Upper lobe of right lung (tissue), 1 donor: Measurements from ENCODE around the gene PPP1R11. TPM values are rescaled to one million over a fixed set of nuclear protein-coding genes. Genes with fewer than 3 reads are reported as not detected.
"Not testable (repeated sequence)": the region's sequence is repeated elsewhere in the genome, so short reads cannot be mapped to it uniquely, and the experiment has no call there.

Source experiments
- ATAC-seq: fragments of 200-7000 bp; cut with Tn5 transposase; one replicate; pipeline ENCODE4 v1.9.1; 2020; ENCODE audit warnings: mild to moderate bottlenecking, moderate library complexity
- DNase-seq: peaks from one replicate; pipeline ENCODE4 v3.0.0-alpha.2; 2020
- H3K27ac ChIP-seq: fragments of 200-600 bp; one replicate; pipeline ENCODE4 v1.8.0; 2022
- H3K27me3 ChIP-seq: fragments of 200-600 bp; one replicate; pipeline ENCODE4 v1.8.0; 2022; ENCODE audit warnings: mild to moderate bottlenecking
- H3K36me3 ChIP-seq: fragments of 200-600 bp; one replicate; pipeline ENCODE4 v1.8.0; 2022
- H3K4me1 ChIP-seq: fragments of 200-600 bp; one replicate; pipeline ENCODE4 v1.8.0; 2022
- H3K4me3 ChIP-seq: fragments of 200-600 bp; one replicate; pipeline ENCODE4 v1.8.0; 2022; ENCODE audit warnings: mild to moderate bottlenecking
- H3K9me3 ChIP-seq: fragments of 200-600 bp; one replicate; pipeline ENCODE4 v1.8.0; 2022
- intact Hi-C: fragments of 100-400 bp; cut with DNase I; formaldehyde crosslinking; loops from one replicate; pipeline ENCODE4 v1.11.0; 2022
- long read RNA-seq: library from polyadenylated mRNA; unstranded; transcript quantifications from one replicate; pipeline ENCODE4 v2.0.0, GENCODE V29; 2021
- total RNA-seq: library from RNA; stranded (reverse); fragmentation: NEBNext Ultra II Directional; extraction: Animal tissue kit (Norgen Biotek cat#: 25700); gene quantifications from one replicate; pipeline ENCODE4 v1.2.1, GENCODE V29; 2021
- TF ChIP-seq, protein P1 (sequence below): fragments of 200-600 bp; IDR thresholded peaks from one replicate; pipeline ENCODE4 v1.8.0; 2022; ENCODE audit warnings: antibody characterized with exemption
- donor health status: DM: no; HTN: yes; CAD: no; lungs with severe emphysema.

Gene PPP1R11, protein sequence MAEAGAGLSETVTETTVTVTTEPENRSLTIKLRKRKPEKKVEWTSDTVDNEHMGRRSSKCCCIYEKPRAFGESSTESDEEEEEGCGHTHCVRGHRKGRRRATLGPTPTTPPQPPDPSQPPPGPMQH
- 62.6 TPM for total RNA-seq
- long read RNA-seq, transcript PPP1R11-205 (3 exons, 1,731 nt) = major isoform, 117 of 130 reads
- long read RNA-seq, partial matches to known transcripts = 4 of 130 reads
- long read RNA-seq, other reads (novel, unspliced or antisense) = 3 of 130 reads

DNA sequence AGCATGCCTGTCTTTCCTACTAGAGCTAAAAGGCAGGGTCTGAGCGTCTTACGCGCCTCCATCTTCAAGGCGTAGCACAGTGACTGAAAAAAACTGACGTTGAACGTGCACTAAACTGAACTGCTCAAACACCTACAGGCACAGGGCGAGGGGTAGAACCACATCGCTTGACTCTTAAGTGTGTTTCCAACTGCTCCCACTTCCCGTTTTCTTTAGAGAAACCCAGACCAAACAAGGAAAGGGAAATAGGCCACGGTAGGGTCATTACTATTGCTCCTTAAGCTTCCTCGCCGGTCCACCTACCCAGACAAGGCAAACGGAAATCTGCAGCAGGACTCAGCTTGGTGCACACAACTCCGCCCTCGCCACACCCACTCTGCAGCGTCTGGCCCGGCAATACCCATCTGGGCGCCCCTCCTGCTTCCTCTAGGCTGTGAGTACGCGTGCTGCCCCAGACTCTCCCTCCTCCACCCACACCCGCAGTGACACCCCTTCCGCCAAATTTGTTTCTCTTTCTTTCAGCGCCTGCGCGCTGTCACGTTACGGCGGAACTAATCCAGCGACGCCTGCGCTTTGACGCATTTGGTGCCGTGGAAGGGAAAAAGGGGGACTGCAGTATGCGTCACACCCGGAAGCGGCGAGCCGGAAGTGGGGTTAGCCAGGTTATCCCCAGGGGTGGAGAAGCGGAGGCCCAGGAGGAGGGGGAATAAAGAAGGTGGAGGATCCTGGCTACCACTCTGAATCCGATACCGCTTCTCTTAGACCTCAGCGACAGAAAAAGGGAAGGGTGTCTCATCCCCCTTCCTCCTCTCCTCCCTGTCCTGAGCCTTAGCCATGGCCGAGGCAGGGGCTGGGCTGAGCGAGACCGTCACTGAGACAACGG, at the start of gene PPP1R11:
Gene PPP1R11, plus strand, starts transcription at position 622 of the 883 bp plus-strand sequence. Its CDS starts 213 bp downstream, at position 835.
- TF ChIP-seq, protein P1, sequence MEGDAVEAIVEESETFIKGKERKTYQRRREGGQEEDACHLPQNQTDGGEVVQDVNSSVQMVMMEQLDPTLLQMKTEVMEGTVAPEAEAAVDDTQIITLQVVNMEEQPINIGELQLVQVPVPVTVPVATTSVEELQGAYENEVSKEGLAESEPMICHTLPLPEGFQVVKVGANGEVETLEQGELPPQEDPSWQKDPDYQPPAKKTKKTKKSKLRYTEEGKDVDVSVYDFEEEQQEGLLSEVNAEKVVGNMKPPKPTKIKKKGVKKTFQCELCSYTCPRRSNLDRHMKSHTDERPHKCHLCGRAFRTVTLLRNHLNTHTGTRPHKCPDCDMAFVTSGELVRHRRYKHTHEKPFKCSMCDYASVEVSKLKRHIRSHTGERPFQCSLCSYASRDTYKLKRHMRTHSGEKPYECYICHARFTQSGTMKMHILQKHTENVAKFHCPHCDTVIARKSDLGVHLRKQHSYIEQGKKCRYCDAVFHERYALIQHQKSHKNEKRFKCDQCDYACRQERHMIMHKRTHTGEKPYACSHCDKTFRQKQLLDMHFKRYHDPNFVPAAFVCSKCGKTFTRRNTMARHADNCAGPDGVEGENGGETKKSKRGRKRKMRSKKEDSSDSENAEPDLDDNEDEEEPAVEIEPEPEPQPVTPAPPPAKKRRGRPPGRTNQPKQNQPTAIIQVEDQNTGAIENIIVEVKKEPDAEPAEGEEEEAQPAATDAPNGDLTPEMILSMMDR = no peak
- peak; percentile 99 for ATAC-seq
- peaks cover 24% of the 10 kb centered on the region for H3K4me1 ChIP-seq
- peak within 1 kb of the TSS; percentile 73 for H3K4me3 ChIP-seq
- peaks cover 4% of the 10 kb centered on the region for H3K27me3 ChIP-seq
- H3K9me3 ChIP-seq = no peaks in the 10 kb centered on the region
- peaks cover 10% of the 10 kb centered on the region for H3K36me3 ChIP-seq
- DNase-seq = peak; percentile 99
- H3K27ac ChIP-seq = peak within 1 kb of the TSS; percentile 88
- intact Hi-C loops = no loop called here

DNA sequence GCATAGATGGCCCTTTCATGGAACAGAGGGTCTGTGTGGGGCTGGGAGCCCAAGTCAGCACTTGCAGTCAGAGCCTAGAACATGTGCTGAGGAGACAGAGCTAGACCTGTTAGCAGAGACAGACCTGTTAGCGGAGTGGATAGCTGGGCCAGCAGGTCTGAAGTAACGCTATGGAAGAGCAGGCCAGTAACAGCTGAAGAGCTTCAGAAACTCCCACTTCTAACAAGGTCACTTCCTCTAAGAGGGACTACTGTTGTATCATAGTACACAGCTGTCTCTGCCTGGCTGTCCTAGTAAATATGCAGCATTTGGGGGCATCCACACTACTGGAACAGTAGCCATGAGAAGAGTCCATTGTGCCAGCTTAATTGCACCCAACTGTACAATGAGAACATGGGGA, 47.2 kb upstream of the PPP1R11 start:
- Histone ChIP-seq H3K9me3 (no peaks in the 10 kb centered on the region), H3K27ac (no peak overlapping the region), H3K4me3 (no peak overlapping the region), H3K27me3 (no peaks in the 10 kb centered on the region), H3K4me1 (no peaks in the 10 kb centered on the region), H3K36me3 (no peaks in the 10 kb centered on the region)
- ATAC-seq (peak; percentile 67), DNase-seq (no peak)
- intact Hi-C loops = no loop called here
- TF ChIP-seq, protein P1 = no peak

DNA sequence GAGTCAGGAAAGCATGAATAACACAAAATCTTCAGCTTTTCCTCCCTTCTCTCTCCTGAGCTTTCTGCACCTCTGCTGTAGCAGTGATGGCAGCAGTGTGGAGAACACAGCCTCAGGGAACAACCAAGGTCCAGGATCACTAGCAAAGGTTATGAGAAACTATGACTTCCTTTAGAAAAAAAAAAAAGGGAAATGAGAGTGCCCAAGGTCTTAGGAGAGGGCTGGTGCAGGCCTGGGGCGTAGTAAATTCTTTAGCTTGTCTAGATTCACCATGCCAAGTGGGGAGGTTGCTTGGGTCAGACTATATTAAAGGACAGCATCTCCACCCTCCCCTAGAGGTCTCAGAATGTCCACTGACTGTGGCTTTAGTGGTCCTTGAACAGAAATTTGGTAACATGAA, 46.4 kb upstream of the PPP1R11 start:
- H3K36me3 ChIP-seq = no peaks in the 10 kb centered on the region
- H3K9me3 ChIP-seq = no peaks in the 10 kb centered on the region
- TF ChIP-seq, protein P1 = no peak
- intact Hi-C loops = no loop called here
- H3K27me3 ChIP-seq = no peaks in the 10 kb centered on the region
- no peak overlapping the region for H3K27ac ChIP-seq
- ATAC-seq (peak; percentile 47), DNase-seq (no peak)
- H3K4me1 ChIP-seq = no peaks in the 10 kb centered on the region
- no peak overlapping the region for H3K4me3 ChIP-seq

DNA sequence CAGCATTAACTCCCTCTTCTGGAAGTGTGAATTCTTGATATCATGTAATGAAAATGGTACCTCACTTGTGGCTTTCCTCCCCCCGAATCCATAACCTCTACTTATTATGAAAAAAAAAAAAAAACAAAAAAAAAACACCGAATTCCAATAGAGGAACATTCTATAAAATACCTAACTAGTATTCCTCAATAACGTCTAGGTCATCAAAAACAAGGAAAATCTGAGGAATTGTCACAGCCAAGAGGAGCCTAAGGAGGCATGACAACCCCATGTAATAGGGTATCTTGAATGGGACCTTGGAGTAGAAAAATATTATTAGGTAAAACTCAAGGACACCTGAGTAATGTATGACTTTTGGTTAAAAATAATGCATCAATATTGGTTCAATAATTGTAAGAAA, 44.8 kb upstream of the PPP1R11 start:
- DNase-seq (no peak), ATAC-seq (no peak)
- no peak overlapping the region for H3K4me3 ChIP-seq
- no peaks in the 10 kb centered on the region for H3K9me3 ChIP-seq
- no peaks in the 10 kb centered on the region for H3K4me1 ChIP-seq
- H3K27ac ChIP-seq = no peak overlapping the region
- intact Hi-C loops = no loop called here
- TF ChIP-seq, protein P1 = no peak
- H3K27me3 ChIP-seq = no peaks in the 10 kb centered on the region
- H3K36me3 ChIP-seq = no peaks in the 10 kb centered on the region

DNA sequence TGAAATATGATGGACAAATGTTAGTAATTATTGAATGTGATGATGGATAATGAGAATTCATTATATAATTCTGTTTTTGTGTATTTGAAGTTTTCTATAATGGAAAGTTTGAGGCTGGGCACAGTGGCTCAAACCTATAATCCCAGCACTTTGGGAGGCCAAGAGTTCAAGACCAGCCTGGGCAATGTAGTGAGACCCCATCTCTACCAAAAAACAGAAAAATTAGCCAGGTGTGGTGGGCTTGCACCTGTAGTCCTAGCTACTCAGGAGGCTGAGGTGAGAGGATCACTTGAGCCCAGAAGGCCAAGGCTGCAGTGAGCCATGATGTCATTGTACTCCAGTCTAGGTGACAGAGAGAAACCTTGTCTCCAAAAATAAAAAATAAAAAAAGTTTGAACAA, 44.3 kb upstream of the PPP1R11 start:
- H3K27me3 ChIP-seq, DNase-seq, H3K4me3 ChIP-seq, ATAC-seq, H3K36me3 ChIP-seq, H3K9me3 ChIP-seq, H3K27ac ChIP-seq, intact Hi-C loops, H3K4me1 ChIP-seq: not testable (repeated sequence)

DNA sequence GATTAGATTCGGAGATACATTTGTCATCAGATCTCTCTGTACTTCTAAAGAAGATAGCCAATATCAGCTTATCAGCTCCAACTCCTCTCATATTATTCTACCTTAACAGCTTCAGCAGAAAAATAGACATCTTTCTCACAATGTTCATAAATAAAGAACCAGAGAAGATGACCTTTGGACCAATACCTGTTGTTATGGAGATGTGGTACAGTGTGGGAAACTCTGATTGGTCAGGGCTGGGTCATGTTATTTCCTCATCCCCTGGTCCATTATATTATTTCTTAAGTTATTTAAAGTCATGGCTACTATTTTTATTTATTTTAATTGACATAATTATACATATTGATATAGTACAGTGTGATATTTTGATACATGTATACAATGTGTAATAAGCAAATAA, 41.8 kb upstream of the PPP1R11 start:
- Histone ChIP-seq H3K4me1 (no peaks in the 10 kb centered on the region), H3K27ac (no peak overlapping the region), H3K27me3 (no peaks in the 10 kb centered on the region), H3K36me3 (no peaks in the 10 kb centered on the region), H3K9me3 (no peaks in the 10 kb centered on the region), H3K4me3 (no peak overlapping the region)
- TF ChIP-seq, protein P1 = no peak
- DNase-seq (no peak), ATAC-seq (no peak)
- intact Hi-C loops = no loop called here
